NOMO-1 treated with dmso at 0.1 percent for 144 hours (cell line): ENCODE data around the gene HARBI1.
"Not testable (repeated sequence)": the region's sequence is repeated elsewhere in the genome, so short reads cannot be mapped to it uniquely, and the experiment has no call there.

ENCODE experiments used
- DNase-seq: peaks from one replicate; lab custom pipeline; 2025; ENCODE audit not compliant: unreplicated experiment; lab: John Stamatoyannopoulos, UW

The HARBI1 gene

DNA sequence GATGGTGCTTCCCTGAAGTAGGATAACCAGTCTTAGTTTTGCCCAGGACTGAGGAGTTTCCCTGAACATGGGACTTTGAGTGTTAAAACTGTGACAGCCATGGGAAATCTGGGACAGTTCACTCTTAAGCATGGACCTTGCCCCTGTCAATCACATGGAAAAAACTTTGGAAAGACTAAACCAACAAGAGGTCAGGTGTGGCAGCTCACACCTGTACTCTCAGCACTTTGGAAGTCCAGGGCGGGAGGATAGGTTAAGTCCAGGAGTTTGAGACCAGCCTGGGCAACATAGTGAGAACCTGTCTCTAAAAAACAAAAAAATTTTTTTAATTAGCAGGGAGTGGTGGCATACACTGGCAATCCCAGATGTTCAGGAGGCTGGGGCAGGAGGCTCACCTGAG is 19.9 kb downstream of the HARBI1 start:
- no peak for DNase-seq

DNA sequence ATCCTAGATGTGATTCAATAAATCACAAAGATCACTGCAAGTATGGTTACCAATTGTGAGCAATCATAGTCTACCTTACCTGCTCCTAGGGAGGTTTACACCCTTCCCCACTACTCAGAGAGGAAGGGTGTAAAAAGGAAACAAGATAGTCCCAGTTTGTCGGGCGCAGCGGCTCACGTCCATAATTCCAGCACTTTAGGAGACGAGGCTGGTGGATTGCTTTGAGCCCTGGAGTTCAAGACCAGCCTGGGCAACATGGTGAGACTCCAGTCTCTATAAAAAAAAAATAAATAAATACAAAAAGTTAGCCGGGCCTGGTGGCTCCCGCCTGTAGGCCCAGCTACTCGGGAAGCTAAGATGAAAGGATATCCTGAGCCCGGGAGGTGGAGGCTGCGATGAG is 22.2 kb downstream of the HARBI1 start:
- no peak for DNase-seq

- no peak for DNase-seq
Observed at GRCh38 chr11:46594374-46594700, 22.7 kb downstream of the HARBI1 start.

GRCh38 chr11:46593550-46594373 is 23.3 kb downstream of the HARBI1 start, which contains the start of gene AMBRA1:
Gene AMBRA1, minus strand, starts transcription at chr11:46594023. Its CDS starts 45,643 bp downstream, at chr11:46548380.
- peak; percentile 87 for DNase-seq

DNA sequence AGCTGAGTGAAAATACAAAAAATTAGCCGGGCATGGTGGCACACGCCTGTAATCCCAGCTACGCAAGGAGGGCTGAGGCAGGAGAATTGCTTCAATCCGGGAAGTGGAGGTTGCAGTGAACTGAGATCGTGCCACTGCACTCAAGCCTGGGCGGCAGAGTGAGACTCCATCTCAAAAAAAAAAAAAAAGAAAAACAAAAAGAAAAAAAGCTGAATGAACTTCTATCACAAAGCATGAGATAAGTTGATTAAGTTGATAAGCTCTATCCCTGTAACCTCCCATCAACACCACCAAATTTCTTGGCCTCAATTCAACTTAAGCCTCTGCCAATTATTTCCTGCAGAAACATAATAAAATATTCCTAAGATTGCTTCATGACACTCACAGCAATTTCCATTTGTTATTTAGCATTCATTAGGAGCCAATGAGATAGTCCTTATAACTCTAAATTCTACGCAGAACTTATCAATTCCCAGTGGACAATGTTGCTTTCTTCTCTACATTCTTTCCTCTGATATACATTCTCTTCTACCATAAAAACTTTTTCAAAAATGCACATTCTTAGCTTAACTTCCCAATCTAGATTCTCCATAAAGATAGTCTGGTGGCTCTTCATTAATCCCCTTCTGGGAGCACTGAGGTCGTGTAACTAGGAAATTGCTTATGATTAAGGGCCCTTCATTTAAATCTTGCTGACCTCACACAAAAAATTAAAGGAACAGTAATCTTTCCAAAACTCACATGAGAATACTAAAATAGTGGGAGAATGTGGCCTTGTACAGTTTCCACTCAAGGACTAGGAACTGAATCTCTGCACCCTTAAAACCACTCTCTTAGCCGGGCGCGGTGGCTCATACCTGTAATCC is 26.1 kb downstream of the HARBI1 start:
- DNase-seq, result no peak

GRCh38 chr11:46588915-46589314 is 28.1 kb downstream of the HARBI1 start:
- DNase-seq, result no peak

- no peak for DNase-seq
Observed at GRCh38 chr11:46588131-46588530, 28.9 kb downstream of the HARBI1 start.

DNA sequence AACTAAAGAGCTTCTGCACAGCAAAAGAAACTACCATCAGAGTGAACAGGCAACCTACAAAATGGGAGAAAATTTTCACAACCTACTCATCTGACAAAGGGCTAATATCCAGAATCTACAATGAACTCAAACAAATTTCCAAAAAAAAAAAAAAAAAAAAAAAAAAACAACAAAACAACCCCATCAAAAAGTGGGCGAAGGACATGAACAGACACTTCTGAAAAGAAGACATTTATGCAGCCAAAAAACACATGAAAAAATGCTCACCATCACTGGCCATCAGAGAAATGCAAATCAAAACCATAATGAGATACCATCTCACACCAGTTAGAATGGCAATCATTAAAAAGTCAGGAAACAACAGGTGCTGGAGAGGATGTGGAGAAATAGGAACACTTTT is 33.5 kb downstream of the HARBI1 start:
- not testable (repeated sequence) for DNase-seq

DNA sequence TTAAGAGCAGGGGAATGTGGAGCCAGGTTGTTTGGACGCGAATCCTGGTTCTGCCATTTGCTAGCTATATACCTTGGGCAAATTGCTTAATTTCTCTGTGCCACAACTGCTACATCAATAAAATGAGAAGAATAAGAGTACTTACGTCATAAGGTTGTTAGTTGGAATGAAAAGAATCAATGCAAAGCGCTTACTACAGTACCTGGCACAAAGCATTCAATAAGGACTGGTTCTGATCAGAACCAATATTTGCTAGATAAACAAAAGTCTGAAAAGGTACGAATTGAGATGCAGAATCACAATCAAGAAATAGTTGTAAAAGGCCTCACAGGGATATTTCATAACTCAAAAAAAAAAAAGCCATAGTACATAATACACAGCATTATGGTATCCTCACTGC is 34.4 kb downstream of the HARBI1 start:
- no peak for DNase-seq

DNA sequence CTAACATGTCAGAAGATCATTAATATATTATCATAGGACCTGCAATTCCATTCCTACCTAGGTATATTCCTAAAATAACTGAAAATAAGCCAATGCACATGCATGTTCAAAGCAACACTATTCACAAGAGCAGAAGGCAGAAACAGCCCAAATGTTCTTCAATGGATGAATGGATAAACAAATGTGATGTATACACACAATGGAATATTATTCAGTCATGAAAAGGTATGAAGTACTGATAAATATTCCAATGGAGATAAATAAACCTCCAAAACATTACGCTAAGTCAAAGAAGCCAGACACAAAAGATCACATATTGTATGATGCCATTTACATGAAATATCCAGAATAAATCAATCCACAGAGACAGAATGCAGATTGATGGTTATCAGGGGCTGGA is 40.0 kb downstream of the HARBI1 start:
- no peak for DNase-seq

DNA sequence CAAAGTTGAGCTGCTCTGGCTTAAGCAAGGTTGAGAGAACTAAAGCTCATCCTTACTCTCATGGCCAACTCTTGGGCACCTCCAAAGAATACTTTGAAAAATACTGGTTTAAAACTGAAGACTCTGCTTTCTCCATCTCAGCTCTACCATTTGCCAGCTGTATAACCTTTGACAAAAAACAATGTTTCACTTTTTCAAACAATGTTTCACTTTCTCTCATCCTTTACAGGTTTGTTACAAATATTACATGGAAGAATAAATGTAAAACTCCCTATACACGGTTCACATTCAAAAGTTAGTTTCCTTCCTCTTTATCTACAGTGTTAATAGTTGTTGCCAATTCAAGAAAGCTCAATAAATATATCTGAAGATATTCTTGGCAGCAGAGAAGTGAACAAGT is 42.4 kb downstream of the HARBI1 start:
- no peak for DNase-seq

- no peak for DNase-seq
Observed at GRCh38 chr11:46570790-46571398, 46.1 kb downstream of the HARBI1 start.

DNA sequence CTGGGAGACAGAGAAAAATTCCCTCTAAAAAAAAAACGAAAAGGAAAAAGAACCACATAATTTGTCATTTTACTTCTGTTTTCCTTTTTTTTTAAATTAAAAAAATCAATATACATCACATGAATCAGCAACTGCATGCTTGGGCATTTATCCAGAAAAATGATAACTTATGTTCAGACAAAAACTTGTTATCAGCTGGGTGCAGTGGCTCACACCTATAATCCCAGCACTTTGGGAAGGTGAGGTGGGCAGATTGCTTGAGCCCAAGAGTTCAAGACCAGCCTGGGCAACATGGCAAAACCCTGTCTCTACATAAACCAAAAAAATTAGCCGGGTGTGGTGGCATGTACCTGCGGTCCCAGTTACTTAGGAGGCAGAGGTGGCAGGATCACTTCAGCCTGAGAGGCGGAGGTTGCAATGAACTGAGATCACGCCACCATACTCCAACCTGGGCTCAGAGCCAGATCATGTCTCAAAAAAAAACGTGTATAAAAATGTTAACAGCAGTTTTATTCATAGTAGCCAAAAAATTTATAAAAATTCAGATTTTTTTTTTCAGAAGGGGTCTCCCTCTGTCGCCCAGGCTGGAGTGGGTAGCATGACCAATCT is 51.7 kb downstream of the HARBI1 start:
- DNase-seq, result no peak

DNA sequence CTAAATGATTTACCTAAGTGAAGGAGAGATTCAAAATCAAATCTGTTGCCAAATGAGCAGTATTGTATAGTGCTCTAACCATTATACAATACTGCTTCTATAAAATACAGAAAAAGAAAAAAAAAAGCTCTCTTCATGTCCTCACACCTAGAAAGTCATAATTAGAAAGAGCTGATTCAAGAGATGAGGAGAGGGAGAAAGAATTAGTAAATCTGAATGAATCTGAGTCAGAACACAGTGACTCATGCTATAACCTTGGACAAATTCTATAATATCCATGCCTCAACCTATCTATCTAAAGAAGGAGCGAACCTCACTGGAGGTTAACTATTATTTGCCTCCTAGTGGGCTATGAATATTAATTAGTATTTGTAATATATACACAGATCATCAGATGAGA is 52.6 kb downstream of the HARBI1 start:
- DNase-seq, result no peak

DNA sequence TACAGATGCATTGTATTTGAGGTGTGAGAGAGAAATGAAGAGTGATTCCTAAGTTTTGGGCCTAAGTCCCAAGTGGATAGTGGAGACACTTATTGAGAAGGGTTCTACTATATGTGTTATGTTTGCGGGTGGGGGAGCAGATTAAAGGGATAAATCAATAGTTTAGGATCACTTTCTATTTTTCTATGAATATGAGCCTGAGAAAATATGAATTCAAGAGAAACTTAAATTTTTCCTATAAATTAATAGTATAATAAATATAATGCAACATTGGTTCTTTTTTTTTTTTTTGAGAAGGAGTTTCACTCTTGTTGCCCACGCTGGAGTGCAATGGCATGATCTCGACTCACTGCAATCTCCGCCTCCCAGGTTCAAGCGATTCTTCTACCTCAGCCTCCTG is 54.5 kb downstream of the HARBI1 start:
- DNase-seq, result no peak

GRCh38 chr11:46560300-46560991 is 56.6 kb downstream of the HARBI1 start:
- peak; percentile 7 for DNase-seq

- DNase-seq, result no peak
Observed at GRCh38 chr11:46559815-46560214, 57.2 kb downstream of the HARBI1 start.

GRCh38 chr11:46557684-46558151 is 59.3 kb downstream of the HARBI1 start:
- DNase-seq, result no peak

DNA sequence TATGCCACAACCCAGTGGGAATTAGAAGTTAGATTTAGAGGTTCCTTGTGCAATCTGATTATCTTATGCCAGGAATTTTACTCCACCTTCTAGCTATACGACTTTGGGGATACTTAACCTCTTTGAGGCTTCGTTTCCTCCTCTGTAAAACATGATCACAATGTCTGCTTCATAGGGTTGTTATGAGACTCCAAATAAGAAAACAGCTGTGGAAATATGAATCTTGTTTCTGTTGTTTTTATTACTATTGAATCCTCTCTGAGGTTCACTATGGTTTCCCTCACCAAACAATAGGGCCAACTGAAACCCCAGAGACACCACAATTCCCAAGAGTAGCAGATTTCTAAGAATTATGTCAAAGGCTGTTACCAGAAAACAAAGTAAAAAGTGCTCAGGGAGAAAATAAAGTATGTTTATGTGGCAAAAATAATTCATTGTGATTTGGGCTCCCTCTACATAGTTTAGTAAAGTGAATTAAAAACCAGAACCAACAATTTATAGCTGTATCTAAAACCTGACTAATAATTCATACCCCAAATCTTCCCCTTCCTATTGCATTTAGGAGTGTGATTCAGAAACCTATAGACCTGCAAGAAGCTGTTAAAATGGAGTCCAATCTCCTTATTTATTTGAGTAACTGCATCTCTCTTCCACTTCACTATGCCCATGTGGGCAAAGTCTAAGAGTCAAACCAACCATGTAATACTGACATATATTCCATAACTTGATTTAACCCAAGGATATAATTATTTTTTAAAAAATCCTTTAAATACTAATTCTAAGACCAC is 61.6 kb downstream of the HARBI1 start:
- no peak for DNase-seq
